ENCODE results near the gene CENPP.
"Not testable (repeated sequence)": the region's sequence is repeated elsewhere in the genome, so short reads cannot be mapped to it uniquely, and the experiment has no call there.

Gene CENPP

GRCh38 chr9:92408747-92409478, 83.2 kb downstream of the CENPP start:
- DNase-seq (ENCODE audit: low read depth), result no peak
- no peak overlapping the region for H3K4me3 ChIP-seq (ENCODE audit: low read depth, low read length)

DNA sequence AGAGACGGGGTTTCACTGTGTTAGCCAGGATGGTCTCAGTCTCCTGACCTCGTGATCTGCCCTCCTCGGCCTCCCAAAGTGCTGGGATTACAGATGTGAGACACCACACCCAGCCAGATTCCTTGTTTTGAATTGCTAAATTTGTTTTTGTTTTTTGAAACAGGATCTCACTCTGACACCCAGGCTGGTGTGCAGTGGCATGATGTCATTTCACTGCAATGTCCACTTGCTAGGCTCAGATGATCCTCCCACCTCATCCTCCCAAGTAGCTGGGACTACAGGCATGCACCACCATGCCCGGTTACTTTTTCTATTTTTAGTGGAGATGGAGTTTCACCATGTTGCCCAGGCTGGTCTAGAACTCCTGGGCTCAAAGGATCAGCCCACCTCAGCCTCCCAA, 85.4 kb downstream of the CENPP start:
- H3K4me3 ChIP-seq (ENCODE audit: low read depth, low read length); DNase-seq (ENCODE audit: low read depth): not testable (repeated sequence)

DNA sequence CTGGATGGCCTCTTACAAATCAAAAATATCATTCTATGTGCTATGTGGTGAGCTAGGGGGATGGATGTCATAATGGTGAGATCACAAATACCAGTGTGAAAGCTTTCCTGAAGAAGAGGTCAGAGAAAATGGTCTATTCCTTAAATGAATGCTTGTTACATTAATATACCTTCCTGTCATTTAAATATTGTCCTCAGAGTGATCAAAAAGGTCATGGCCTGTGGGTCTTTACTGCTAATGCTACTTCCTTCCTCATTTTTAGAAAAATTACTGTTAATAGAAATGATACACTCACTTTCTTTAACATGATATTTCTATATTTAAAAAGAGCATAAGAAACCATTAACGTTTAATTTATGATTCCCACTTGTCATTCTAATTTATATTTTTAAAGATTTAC, 88.8 kb downstream of the CENPP start:
- no peak overlapping the region for H3K4me3 ChIP-seq (ENCODE audit: low read depth, low read length)
- DNase-seq (ENCODE audit: low read depth), result no peak

- no peak for DNase-seq (ENCODE audit: low read depth)
- H3K4me3 ChIP-seq (ENCODE audit: low read depth, low read length), result no peak overlapping the region
Measured at GRCh38 chr9:92422611-92423338, 97.0 kb downstream of the CENPP start.

- no peak for DNase-seq (ENCODE audit: low read depth)
- H3K4me3 ChIP-seq (ENCODE audit: low read depth, low read length), result no peak overlapping the region
Measured at GRCh38 chr9:92423612-92424011, 97.9 kb downstream of the CENPP start.

DNA sequence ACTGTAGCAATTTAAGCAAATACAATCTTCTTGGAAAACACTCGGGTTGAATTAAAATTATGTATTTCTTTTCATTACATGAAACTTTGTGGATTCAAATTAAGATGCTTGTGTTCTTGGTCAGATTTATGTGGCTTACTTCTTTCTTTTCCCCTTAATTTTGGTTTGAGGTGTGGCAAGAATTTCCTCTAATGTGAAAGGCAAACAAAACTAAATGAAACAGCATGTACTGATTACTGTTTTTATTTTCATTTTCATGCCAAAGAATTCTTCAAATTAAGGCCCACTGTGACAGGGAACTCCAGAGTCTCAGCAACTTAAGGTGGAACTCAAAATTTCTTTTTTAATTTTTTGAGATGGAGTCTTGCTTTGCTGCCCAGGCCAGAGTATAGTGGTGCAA, 98.6 kb downstream of the CENPP start, which contains the start of gene OMD:
OMD (minus strand) TSS at position 132 of the 400 bp plus-strand sequence. CDS start 6,913 bp downstream, outside the sequence.
- no peak for DNase-seq (ENCODE audit: low read depth)
- H3K4me3 ChIP-seq (ENCODE audit: low read depth, low read length), result no peak within 1 kb of the TSS

GRCh38 chr9:92425474-92425873, 99.7 kb downstream of the CENPP start:
- no peak overlapping the region for H3K4me3 ChIP-seq (ENCODE audit: low read depth, low read length)
- DNase-seq (ENCODE audit: low read depth), result no peak

GRCh38 chr9:92426501-92427145, 100.9 kb downstream of the CENPP start:
- DNase-seq (ENCODE audit: low read depth), result no peak
- no peak overlapping the region for H3K4me3 ChIP-seq (ENCODE audit: low read depth, low read length)

GRCh38 chr9:92429836-92430235, 104.1 kb downstream of the CENPP start:
- H3K4me3 ChIP-seq (ENCODE audit: low read depth, low read length), result no peak overlapping the region

GRCh38 chr9:92432350-92432749, 106.6 kb downstream of the CENPP start:
- H3K4me3 ChIP-seq (ENCODE audit: low read depth, low read length), result no peak overlapping the region
- no peak for DNase-seq (ENCODE audit: low read depth)

More at GRCh38 chr9:92429836-92430235, 104.1 kb downstream of the CENPP start:
- DNase-seq (ENCODE audit: low read depth), result no peak

GRCh38 chr9:92432972-92433548, 107.3 kb downstream of the CENPP start:
- no peak for DNase-seq (ENCODE audit: low read depth)

GRCh38 chr9:92435263-92435662, 109.5 kb downstream of the CENPP start:
- H3K4me3 ChIP-seq (ENCODE audit: low read depth, low read length), result no peak overlapping the region
- DNase-seq (ENCODE audit: low read depth), result no peak

More at GRCh38 chr9:92432972-92433548, 107.3 kb downstream of the CENPP start:
- no peak overlapping the region for H3K4me3 ChIP-seq (ENCODE audit: low read depth, low read length)

GRCh38 chr9:92438900-92439526, 113.3 kb downstream of the CENPP start:
- DNase-seq (ENCODE audit: low read depth), result no peak
- H3K4me3 ChIP-seq (ENCODE audit: low read depth, low read length), result no peak overlapping the region

DNA sequence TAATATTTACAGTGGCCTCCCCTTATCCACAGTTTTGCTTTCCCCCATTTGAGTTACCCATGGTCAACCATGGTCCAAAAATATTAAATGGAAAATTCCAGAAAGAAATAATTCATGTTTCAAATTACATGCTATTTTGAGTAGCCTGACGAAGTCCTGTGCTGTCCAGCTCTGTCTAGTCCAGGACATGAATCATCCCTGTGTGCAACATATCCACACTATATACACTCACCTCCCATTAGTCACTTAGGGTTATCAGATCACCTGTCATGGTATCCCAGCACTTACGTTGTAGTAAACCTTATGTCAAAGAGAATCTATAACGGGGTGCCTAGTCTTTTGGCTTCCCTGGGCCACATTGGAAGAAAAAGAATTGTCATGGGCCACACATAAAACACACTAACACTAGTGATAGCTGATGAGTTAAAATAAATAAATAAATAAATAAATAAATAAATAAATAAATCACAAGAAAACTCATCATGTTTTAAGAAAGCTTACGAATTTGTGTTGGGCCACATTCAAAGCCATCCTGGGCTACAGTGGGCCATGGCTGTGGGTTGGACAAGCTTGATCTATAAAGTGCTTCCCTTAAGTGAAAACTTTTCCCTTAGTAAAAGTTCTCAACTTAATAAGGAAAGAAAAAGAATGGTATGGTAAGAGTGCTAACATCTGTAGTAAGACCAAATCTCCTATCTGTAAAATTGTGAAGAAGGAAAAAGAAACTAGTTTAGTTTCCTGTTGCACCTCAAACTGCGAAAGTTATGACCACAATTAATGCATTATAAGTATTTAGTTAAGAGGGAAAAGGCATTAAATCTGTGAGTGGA, 114.4 kb downstream of the CENPP start:
- H3K4me3 ChIP-seq (ENCODE audit: low read depth, low read length), result no peak overlapping the region

DNA sequence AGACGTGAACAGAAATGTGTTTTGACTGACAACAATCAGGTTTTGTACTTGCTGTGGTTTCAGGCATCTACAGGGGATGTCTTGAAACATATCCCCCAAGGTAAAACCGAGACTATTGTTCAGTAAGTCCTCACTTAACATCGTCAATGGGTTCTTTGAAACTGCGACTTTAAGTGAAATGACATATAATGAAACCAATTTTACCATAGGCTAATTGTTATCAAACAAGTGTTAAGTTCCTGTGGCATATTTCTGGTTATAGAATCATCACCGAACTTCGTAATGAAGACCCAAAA, 114.9 kb downstream of the CENPP start:
- no peak overlapping the region for H3K4me3 ChIP-seq (ENCODE audit: low read depth, low read length)
- no peak for DNase-seq (ENCODE audit: low read depth)

More for the DNA sequence above, 114.4 kb downstream of the CENPP start:
- DNase-seq (ENCODE audit: low read depth), result peak; percentile 46

DNA sequence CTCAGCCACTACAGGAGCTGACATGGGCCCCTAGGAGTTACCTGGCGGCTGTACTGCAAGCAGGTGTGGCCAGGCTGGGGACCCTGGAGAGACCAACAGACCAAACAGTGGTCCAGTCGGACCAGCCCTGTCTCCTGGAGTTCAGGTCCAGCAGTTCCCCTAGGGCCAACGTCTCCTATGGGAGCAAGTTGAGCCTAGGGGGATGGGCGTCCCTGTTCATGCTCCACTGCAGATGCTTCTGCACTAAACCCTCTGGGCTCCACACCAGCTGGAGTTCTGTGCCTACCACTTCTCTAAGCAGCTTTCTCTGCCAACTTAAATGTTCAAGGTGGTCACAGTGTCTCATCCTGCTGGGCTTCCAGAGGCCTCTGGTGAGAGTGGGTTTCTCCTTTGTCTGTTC, 119.1 kb downstream of the CENPP start:
- no peak for DNase-seq (ENCODE audit: low read depth)
- H3K4me3 ChIP-seq (ENCODE audit: low read depth, low read length), result no peak overlapping the region

DNA sequence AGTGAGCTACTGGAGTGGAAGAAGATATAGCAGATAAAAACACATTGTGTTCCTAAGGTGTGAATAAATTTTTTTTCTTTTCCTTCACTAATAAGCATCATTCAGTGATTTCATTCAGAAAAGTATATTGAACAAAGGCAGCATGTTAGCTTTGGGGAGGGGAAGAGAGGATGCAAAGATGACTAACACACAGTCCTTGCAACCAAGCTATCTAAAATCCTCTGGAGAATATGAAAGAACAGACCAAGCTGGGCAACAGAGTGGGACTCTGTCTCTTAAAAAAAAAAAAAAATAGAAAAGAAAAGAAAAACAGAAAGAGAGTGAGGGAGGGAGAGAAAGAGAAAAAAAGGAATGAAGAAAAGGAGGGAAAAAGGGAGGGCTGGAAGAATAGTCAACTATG, 120.8 kb downstream of the CENPP start:
- DNase-seq (ENCODE audit: low read depth), result no peak
- no peak overlapping the region for H3K4me3 ChIP-seq (ENCODE audit: low read depth, low read length)

GRCh38 chr9:92455217-92455616, 129.5 kb downstream of the CENPP start:
- no peak for DNase-seq (ENCODE audit: low read depth)
- H3K4me3 ChIP-seq (ENCODE audit: low read depth, low read length), result no peak overlapping the region

DNA sequence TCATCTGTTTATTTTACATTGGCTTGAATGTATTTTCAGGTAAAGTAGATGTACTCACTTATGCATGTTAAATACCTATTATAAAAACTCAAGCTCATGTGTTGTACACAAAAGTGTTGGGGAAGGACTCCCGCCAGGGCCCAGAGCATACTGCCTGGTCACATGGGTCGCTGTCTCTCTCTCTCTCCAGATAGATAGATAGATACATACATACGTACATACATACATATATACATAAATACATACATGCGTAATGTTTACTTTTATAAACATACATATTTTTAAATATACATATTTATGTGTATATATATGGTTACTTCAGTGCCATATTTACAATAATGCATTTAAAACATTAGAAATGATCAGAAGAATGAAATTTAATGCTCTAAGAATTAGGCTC, 131.8 kb downstream of the CENPP start:
- DNase-seq (ENCODE audit: low read depth), result no peak

More for the DNA sequence above, 131.8 kb downstream of the CENPP start:
- no peak overlapping the region for H3K4me3 ChIP-seq (ENCODE audit: low read depth, low read length)

All from skeletal muscle cell (primary cell).